ENCODE data around the gene GRPEL1.

DNA sequence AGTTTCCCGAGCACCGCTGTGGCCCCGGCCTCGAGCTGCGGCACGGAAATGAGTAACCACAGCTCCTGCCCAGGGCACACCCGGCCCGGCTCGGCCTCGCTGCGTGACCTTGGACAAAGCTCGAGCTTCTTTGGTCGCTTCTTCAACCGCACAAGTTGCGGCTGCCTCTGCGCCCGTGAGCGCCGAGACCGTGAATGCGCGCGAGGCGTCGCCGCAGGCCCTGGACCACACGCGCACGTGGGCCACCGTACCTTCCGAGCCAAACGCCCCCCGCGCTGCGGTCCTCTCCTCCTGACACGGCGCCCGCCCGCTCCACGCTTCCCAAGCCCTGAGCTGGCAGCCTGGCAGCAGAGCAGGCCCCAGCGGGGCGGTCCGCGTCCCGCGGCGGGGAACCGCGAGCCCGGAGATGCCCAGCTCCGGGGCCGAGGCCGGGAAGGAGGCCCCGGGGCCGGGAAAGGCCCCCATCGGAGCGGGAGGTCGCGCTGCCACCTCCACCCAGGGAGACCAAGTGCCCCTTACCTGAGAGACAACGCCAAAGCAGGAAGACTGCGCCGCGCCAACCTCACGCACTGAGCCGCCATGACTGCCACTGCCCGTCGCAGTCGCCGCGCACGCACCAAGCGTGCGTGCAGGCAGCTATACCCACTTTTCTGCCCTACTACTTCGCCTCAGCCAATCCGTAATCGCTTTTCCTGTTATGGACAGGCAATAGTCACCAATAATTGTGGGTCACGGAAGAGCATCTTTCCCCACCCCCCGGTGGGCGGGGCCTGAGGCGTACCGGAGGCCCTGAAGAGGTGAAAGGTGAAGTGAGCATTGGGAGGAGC, at the start of gene GRPEL1:
- TF ChIP-seq POLR2AphosphoS5 (IDR thresholded peaks at IDR 0.05; ENCODE audit: low read depth, low read length) (peak; percentile 90), RFX5 (IDR thresholded peaks at IDR 0.05; ENCODE audit: low read length) (peak; percentile 87), EP300 (IDR thresholded peaks at IDR 0.05; ENCODE audit: borderline replicate concordance in 1 of 2, low read depth in 1 of 2, low read length in 1 of 2) (no peak), GABPA (IDR thresholded peaks at IDR 0.05; ENCODE audit: low read depth) (peak; percentile 45; the same call in 1 of the 2 replicates), RAD21 (IDR thresholded peaks at IDR 0.05; ENCODE audit: low read length) (no peak), MXI1 (IDR thresholded peaks at IDR 0.05; ENCODE audit: low read depth, low read length) (peak; percentile 96), TCF12 (IDR thresholded peaks at IDR 0.05) (no peak)
- TF ChIP-seq, protein P1, sequence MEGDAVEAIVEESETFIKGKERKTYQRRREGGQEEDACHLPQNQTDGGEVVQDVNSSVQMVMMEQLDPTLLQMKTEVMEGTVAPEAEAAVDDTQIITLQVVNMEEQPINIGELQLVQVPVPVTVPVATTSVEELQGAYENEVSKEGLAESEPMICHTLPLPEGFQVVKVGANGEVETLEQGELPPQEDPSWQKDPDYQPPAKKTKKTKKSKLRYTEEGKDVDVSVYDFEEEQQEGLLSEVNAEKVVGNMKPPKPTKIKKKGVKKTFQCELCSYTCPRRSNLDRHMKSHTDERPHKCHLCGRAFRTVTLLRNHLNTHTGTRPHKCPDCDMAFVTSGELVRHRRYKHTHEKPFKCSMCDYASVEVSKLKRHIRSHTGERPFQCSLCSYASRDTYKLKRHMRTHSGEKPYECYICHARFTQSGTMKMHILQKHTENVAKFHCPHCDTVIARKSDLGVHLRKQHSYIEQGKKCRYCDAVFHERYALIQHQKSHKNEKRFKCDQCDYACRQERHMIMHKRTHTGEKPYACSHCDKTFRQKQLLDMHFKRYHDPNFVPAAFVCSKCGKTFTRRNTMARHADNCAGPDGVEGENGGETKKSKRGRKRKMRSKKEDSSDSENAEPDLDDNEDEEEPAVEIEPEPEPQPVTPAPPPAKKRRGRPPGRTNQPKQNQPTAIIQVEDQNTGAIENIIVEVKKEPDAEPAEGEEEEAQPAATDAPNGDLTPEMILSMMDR (IDR thresholded peaks at IDR 0.05), result no peak

All from SK-N-SH (cell line).